ENCODE measurements around the gene PEDS1.
"Not testable (repeated sequence)": the region's sequence is repeated elsewhere in the genome, so short reads cannot be mapped to it uniquely, and the experiment has no call there.

The PEDS1 gene

DNA sequence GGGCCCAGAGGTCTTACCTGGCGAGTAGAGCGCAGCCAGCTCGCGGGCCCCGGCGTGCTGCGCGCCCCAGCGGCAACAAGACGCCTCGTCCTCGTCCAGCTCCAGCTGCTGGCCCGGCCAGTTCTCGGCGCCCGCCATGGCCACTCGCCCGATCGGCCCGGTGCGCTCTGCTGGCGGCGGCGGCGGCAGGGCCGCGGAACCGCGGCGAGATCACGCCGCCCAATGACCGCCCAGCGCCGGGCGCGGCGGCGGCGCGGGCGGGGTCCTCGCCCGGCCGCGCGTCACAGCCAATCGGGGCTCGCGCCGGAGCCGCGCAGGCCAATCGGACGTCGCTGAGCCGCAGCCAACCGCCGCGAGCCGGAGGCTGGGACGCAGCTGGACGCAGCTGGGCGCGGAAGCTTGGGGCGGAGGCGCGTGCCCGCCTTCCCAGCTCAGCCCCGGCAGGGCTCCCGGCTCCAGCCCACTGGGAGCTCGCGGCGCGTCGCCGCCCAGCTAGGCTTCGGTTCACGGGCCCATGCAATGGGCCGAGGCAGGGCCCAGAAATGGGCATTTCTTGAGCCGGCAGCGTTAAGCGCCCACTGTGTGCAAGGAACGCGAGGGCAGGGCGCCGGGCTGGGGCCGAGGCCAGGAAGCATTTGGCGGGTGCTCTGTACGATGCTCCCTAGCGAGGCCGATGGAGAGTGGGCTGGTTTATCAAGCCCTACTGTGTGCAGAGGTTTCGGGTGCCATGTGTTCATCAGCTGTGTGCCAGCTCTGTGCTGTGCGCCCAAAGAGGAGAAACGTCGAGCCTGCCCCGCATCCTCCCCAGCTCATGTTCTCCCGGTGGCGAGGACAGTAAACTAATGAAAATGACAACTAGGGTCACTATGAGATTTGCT lies at the start of gene PEDS1:
PEDS1 (minus strand) TSS at position 224 of the 878 bp plus-strand sequence; CDS start at position 138, 86 bp downstream.
- peak; percentile 77 for DNase-seq

DNA sequence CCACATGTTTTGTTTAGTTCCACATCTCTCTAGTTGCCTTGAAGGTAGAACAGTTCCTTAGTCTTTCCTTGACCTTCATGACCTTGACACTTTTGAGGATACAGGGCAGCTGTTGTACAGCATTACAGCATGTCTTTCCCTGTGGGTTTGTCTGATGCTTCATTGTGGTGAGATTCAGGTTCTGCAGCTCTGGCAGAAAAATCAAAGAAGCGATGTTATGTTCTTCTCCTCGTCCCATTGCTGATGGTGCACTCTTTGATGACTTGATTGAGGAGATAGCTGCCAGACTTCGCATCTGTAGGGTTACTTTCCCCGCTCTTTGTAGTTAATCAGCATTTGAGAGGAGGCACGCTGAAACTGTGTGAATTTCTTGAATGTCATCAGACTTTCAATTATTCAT lies 49.2 kb upstream of the PEDS1 start:
- DNase-seq = no peak

- not testable (repeated sequence) for DNase-seq
These were observed 48.2 kb upstream of the PEDS1 start for GRCh38 chr20:50201710-50202109.

- DNase-seq = no peak
These were observed 47.1 kb upstream of the PEDS1 start for GRCh38 chr20:50200482-50201104.

DNA sequence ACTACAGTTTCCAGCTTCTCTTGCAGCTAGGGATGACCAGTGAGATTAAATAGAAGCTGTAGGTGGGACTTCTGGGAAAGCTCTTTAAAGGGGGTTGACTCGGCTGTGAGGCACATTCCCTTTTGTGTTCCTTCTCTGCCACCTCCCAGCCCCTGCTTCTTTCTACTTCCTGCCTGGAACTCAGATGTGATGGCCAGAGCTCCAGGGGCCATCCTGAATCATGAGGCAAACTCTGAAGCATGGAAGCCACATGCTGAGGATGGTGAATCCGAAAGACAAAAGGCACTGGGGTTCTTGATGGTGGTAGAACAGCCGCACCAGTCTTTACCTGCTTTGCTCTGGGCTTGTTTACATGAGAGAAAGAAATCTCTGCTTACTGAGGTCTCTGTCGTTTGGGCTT lies 46.2 kb upstream of the PEDS1 start:
- no peak for DNase-seq

- DNase-seq = no peak
These were observed 45.2 kb upstream of the PEDS1 start for GRCh38 chr20:50198716-50199115.

DNA sequence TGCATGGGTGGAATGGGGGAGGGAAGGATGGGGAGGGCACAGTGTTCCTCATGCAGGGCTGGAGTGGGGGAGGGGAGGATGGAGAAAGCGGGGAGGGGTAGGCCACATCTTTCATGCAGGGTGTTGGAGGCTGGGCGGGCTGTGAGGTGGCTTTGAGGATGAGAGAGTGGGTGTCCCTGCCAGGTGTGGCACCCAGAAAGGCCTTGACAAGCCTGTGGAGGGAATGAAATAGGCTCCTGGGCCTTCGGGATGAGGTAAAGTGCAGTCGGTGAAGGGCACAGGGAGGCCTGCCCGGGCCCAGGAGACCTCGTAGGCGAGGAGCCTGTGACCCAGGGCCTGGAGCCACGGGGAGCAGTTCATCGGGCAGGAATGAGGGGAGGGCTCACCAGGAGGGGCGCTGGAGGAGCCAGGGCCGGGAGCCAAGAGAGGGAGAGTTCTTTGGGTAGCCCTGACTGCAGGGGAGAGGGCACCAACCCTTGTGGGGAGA lies 44.7 kb upstream of the PEDS1 start:
- DNase-seq = no peak

- DNase-seq = no peak
These were observed 44.1 kb upstream of the PEDS1 start for GRCh38 chr20:50197463-50198179.

GRCh38 chr20:50196896-50197295 lies 43.4 kb upstream of the PEDS1 start:
- no peak for DNase-seq

- no peak for DNase-seq
These were observed 42.7 kb upstream of the PEDS1 start for GRCh38 chr20:50196248-50196647.

DNA sequence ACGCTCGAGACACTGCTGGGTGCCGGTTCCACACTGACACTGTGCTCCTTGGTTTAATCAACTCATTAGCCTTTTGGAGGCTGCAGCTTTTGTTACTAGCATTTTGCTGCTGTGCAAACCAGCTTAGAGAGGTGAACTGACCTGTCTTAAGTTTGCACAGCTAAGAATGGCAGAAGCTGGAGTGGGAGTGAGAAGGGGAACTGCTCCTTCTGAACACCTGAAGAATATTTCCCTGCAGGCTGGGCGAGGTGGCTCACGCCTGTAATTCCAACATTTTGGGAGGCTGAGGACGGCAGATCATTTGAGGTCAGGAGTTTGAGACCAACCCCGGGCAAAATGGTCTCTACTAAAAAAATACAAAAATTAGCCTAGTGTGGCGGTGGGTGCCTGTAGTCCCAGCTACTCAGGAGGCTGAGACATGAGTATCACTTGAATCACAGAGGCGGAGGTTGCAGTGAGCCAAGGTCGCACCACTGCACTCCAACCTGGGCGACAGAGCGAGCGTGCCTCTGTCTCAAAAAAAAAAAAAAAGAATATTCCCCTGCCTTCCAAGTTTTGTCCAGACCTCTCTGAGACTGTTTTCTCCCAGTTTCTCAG lies 42.1 kb upstream of the PEDS1 start:
- DNase-seq = no peak

GRCh38 chr20:50194831-50195523 lies 41.5 kb upstream of the PEDS1 start:
- DNase-seq = no peak

DNA sequence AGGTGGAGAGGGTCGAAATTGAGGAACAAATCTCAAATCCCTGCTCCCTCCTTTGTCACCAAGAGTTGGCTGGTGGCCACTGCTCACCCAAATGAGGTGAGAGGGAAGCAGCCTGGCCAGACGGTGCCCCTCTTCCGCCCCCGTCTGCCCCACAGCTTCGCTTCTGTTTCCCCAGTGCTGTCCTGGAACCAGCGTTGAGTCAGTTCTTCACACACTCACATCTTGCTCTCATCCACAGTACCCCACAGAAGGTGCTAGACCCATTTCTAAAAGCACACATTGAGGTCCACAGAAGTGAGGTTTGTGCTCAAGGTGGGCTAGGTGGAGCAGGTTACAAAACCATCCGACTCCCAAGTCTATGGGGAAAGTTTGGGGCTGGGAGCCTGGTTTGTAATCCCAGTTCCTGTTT lies 40.9 kb upstream of the PEDS1 start:
- no peak for DNase-seq

GRCh38 chr20:50193836-50194421 lies 40.4 kb upstream of the PEDS1 start:
- DNase-seq = no peak

GRCh38 chr20:50193199-50193835 lies 39.8 kb upstream of the PEDS1 start:
- DNase-seq = no peak

DNA sequence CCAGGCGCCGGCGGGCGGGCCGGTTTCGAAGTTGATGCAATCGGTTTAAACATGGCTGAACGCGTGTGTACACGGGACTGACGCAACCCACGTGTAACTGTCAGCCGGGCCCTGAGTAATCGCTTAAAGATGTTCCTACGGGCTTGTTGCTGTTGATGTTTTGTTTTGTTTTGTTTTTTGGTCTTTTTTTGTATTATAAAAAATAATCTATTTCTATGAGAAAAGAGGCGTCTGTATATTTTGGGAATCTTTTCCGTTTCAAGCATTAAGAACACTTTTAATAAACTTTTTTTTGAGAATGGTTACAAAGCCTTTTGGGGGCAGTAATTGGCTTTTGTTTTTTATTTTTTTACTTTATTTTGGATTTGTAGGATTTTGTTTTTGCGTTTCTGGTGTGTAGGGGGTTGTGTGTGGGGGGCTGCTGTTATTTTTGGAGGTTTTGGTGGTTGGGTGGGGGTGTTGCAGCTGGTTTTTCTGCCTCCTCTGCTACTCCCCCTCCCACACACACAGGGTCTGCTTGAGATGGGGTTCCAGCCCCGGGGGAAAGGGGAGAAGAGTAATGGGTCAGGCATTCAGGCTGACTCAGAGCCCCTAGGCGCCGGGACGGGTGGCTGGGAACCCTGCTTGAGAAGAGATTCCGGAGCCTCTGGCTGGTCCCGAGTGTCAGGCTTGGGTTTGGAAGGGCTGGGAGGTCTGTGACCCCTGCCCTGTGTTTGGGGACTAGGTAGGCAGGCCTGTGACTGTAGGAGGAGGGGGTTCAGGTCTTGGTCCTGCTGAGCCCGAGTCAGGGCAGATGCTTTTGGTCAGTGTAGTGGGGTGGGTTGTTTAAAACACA lies 39.1 kb upstream of the PEDS1 start:
- peak; percentile 83 for DNase-seq

DNA sequence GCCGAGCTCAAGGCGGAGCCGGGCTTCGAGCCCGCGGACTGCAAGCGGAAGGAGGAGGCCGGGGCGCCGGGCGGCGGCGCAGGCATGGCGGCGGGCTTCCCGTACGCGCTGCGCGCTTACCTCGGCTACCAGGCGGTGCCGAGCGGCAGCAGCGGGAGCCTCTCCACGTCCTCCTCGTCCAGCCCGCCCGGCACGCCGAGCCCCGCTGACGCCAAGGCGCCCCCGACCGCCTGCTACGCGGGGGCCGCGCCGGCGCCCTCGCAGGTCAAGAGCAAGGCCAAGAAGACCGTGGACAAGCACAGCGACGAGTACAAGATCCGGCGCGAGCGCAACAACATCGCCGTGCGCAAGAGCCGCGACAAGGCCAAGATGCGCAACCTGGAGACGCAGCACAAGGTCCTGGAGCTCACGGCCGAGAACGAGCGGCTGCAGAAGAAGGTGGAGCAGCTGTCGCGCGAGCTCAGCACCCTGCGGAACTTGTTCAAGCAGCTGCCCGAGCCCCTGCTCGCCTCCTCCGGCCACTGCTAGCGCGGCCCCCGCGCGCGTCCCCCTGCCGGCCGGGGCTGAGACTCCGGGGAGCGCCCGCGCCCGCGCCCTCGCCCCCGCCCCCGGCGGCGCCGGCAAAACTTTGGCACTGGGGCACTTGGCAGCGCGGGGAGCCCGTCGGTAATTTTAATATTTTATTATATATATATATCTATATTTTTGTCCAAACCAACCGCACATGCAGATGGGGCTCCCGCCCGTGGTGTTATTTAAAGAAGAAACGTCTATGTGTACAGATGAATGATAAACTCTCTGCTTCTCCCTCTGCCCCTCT lies 38.2 kb upstream of the PEDS1 start:
- DNase-seq = peak; percentile 69

- peak; percentile 66 for DNase-seq
These were observed 37.6 kb upstream of the PEDS1 start for GRCh38 chr20:50191065-50191543.

DNA sequence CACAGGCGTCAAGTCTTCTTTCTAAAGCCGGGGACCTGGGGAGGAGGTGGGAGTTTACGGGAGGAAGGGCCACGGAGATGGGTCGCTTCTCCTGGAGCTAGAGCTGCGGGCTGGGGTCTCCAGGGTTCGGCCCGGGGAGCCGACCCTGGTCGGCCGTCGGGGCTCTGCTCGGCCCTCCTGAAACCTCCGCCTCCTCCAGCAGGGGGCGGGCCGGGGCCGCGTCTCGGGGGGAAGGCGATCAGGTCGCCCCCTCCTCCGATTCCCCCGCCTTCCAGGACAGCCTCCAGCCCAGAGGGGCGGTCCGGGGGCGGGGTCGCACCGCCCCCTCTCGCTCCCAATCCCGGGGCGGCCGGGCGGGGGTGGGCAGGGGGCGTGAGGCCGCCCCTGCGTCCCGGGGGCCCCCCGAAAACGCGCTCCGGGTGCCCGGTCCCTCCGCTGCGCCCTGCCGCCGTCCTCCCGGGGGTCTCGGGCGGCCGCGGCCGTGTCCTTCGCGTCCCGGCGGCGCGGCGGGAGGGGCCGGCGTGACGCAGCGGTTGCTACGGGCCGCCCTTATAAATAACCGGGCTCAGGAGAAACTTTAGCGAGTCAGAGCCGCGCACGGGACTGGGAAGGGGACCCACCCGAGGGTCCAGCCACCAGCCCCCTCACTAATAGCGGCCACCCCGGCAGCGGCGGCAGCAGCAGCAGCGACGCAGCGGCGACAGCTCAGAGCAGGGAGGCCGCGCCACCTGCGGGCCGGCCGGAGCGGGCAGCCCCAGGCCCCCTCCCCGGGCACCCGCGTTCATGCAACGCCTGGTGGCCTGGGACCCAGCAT lies 36.9 kb upstream of the PEDS1 start, which contains the start of gene CEBPB:
CEBPB (plus strand) TSS at position 580 of the 814 bp plus-strand sequence; CDS start at position 784, 204 bp downstream.
- DNase-seq = peak; percentile 73
